Measurements from ENCODE around the gene COL21A1.

DNA sequence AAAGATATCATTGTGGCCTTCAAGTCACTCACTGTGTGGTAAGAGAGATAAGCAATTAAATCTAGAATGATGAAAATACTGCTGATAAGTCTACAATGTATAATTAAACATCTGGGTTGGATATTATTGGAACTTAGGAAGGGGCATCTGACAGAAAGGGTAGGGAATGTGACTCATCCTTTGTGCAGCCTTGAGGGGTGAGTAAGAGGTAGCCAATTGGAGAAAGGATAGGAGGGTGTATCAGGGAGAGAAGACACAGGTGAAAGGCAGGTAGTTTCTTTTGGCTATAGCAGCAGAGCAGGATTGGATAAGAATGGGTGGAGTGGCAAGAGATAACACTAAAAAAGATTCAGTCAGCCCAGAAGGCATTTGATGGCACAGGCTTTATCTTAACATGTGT, 182.0 kb downstream of the COL21A1 start:
- no peak for TF ChIP-seq ZNF83 (CRISPR knock-in tag; IDR thresholded peaks at IDR 0.05; ENCODE audit: borderline replicate concordance)
- no peak for TF ChIP-seq CTCF (CRISPR knock-in tag; IDR thresholded peaks at IDR 0.05)
- TF ChIP-seq EP300 (IDR thresholded peaks at IDR 0.05; ENCODE audit: low read depth in 2 of 2, low read length in 2 of 2), result no peak
- no peak for TF ChIP-seq EP300 (CRISPR knock-in tag; IDR thresholded peaks at IDR 0.05; ENCODE audit: borderline replicate concordance)
- TF ChIP-seq DNMT1 (CRISPR knock-in tag; IDR thresholded peaks at IDR 0.05), result no peak
- TF ChIP-seq JDP2 (CRISPR knock-in tag; IDR thresholded peaks at IDR 0.05; ENCODE audit: borderline replicate concordance), result no peak
- no peak for TF ChIP-seq RAD21 (CRISPR knock-in tag; IDR thresholded peaks at IDR 0.05)
- TF ChIP-seq, protein P1, sequence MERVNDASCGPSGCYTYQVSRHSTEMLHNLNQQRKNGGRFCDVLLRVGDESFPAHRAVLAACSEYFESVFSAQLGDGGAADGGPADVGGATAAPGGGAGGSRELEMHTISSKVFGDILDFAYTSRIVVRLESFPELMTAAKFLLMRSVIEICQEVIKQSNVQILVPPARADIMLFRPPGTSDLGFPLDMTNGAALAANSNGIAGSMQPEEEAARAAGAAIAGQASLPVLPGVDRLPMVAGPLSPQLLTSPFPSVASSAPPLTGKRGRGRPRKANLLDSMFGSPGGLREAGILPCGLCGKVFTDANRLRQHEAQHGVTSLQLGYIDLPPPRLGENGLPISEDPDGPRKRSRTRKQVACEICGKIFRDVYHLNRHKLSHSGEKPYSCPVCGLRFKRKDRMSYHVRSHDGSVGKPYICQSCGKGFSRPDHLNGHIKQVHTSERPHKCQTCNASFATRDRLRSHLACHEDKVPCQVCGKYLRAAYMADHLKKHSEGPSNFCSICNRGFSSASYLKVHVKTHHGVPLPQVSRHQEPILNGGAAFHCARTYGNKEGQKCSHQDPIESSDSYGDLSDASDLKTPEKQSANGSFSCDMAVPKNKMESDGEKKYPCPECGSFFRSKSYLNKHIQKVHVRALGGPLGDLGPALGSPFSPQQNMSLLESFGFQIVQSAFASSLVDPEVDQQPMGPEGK (CRISPR knock-in tag; IDR thresholded peaks at IDR 0.05), result no peak
- TF ChIP-seq MEIS2 (CRISPR knock-in tag; IDR thresholded peaks at IDR 0.05), result no peak
- no peak for TF ChIP-seq TAF1 (CRISPR knock-in tag; IDR thresholded peaks at IDR 0.05)
- TF ChIP-seq, protein P2, sequence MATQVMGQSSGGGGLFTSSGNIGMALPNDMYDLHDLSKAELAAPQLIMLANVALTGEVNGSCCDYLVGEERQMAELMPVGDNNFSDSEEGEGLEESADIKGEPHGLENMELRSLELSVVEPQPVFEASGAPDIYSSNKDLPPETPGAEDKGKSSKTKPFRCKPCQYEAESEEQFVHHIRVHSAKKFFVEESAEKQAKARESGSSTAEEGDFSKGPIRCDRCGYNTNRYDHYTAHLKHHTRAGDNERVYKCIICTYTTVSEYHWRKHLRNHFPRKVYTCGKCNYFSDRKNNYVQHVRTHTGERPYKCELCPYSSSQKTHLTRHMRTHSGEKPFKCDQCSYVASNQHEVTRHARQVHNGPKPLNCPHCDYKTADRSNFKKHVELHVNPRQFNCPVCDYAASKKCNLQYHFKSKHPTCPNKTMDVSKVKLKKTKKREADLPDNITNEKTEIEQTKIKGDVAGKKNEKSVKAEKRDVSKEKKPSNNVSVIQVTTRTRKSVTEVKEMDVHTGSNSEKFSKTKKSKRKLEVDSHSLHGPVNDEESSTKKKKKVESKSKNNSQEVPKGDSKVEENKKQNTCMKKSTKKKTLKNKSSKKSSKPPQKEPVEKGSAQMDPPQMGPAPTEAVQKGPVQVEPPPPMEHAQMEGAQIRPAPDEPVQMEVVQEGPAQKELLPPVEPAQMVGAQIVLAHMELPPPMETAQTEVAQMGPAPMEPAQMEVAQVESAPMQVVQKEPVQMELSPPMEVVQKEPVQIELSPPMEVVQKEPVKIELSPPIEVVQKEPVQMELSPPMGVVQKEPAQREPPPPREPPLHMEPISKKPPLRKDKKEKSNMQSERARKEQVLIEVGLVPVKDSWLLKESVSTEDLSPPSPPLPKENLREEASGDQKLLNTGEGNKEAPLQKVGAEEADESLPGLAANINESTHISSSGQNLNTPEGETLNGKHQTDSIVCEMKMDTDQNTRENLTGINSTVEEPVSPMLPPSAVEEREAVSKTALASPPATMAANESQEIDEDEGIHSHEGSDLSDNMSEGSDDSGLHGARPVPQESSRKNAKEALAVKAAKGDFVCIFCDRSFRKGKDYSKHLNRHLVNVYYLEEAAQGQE (IDR thresholded peaks at IDR 0.05; ENCODE audit: borderline replicate concordance in 1 of 2, low read depth in 1 of 2, low read length in 2 of 2), result no peak
- no peak for TF ChIP-seq YY1 (IDR thresholded peaks at IDR 0.05; ENCODE audit: insufficient read depth, insufficient replicate concordance, low read depth, low read length)
- TF ChIP-seq GPN1 (CRISPR knock-in tag; IDR thresholded peaks at IDR 0.05; ENCODE audit: borderline replicate concordance), result no peak
- no peak for TF ChIP-seq ZFP36L1 (CRISPR knock-in tag; IDR thresholded peaks at IDR 0.05)

Measured in HepG2 (cell line).